IMR-90 (cell line): ENCODE measurements around the gene SYT2. TPM values are rescaled to one million over a fixed set of nuclear protein-coding genes. Genes with fewer than 3 reads are reported as not detected.

ENCODE experiments used
- ATAC-seq: fragments of 200-7000 bp; cut with Tn5 transposase; 2 replicates; pipeline ENCODE4 v1.9.1; 2020; ENCODE audit warnings: low read depth, mild to moderate bottlenecking, moderate library complexity
- BruUV-seq: library from RNA; stranded (reverse); fragments of 400-500 nt; replicated peaks from 2 replicates; lab custom pipeline; 2021; lab: Mats Ljungman, UMichigan
- CTCF ChIA-PET: fragments of 300-600 bp; formaldehyde crosslinking; extraction: SDS; loops from one replicate; lab custom pipeline; 2021; ENCODE audit warnings: antibody characterized with exemption; lab: Yijun Ruan, JAX
- POLR2A ChIA-PET: fragments of 300-600 bp; sonication (Branson Sonifier 250); formaldehyde crosslinking; loops from one replicate; lab custom pipeline; 2022; ENCODE audit warnings: antibody characterized with exemption; ENCODE audit not compliant: unreplicated experiment; lab: Charles Lee
- DNase-seq: peaks from one replicate; pipeline ENCODE4 v3.0.0; 2013
- H2AFZ ChIP-seq: replicated peaks from 2 replicates; pipeline ENCODE3; 2013; ENCODE audit warnings: low read length, mild to moderate bottlenecking; ENCODE audit not compliant: poor library complexity
- H2AK5ac ChIP-seq: 2 replicates; pipeline ENCODE4 v1.6.1; 2013; ENCODE audit warnings: low read depth, low read length, inconsistent platforms
- H2AK9ac ChIP-seq: replicated peaks from 2 replicates; pipeline ENCODE3; 2013; ENCODE audit warnings: mild to moderate bottlenecking, low read depth, low read length, moderate library complexity; ENCODE audit not compliant: poor library complexity
- H2BK120ac ChIP-seq: 2 replicates; pipeline ENCODE4 v1.6.1; 2013; ENCODE audit warnings: low read depth, low read length, inconsistent platforms
- H2BK15ac ChIP-seq: 3 replicates; pipeline ENCODE4 v1.6.1; 2013; ENCODE audit warnings: low read depth, low read length, inconsistent platforms
- H2BK20ac ChIP-seq: 2 replicates; pipeline ENCODE4 v1.6.1; 2013; ENCODE audit warnings: low read depth, mild to moderate bottlenecking, inconsistent platforms, low read length, moderate library complexity
- H2BK5ac ChIP-seq: 2 replicates; pipeline ENCODE4 v1.6.1; 2013; ENCODE audit warnings: mild to moderate bottlenecking, low read depth, low read length, inconsistent platforms; ENCODE audit not compliant: poor library complexity, severe bottlenecking
- H3K14ac ChIP-seq: replicated peaks from 2 replicates; pipeline ENCODE4 v1.6.1; 2013; ENCODE audit warnings: low read depth, low read length, inconsistent platforms
- H3K18ac ChIP-seq: 2 replicates; pipeline ENCODE4 v1.6.1; 2013; ENCODE audit warnings: low read depth, low read length, control low read depth
- H3K23ac ChIP-seq: 2 replicates; pipeline ENCODE4 v1.6.1; 2013; ENCODE audit warnings: low read depth, low read length, inconsistent platforms
- H3K27ac ChIP-seq: 2 replicates; pipeline ENCODE4 v1.5.1; 2013; ENCODE audit warnings: mild to moderate bottlenecking, control low read depth, low read length; ENCODE audit not compliant: insufficient read depth
- H3K27me3 ChIP-seq: 2 replicates; pipeline ENCODE4 v1.6.1; 2013; ENCODE audit warnings: low read length; ENCODE audit not compliant: control insufficient read depth, insufficient read depth
- H3K36me3 ChIP-seq: 2 replicates; pipeline ENCODE4 v1.6.1; 2013; ENCODE audit warnings: low read length, mixed read lengths; ENCODE audit not compliant: control insufficient read depth, insufficient read depth
- H3K4ac ChIP-seq: 2 replicates; pipeline ENCODE4 v1.6.1; 2013; ENCODE audit warnings: low read depth, low read length, inconsistent platforms
- H3K4me1 ChIP-seq: 2 replicates; pipeline ENCODE4 v1.6.1; 2013; ENCODE audit warnings: low read length, mixed read lengths; ENCODE audit not compliant: control insufficient read depth, insufficient read depth
- H3K4me2 ChIP-seq: 2 replicates; pipeline ENCODE4 v1.6.1; 2013; ENCODE audit warnings: low read depth, mild to moderate bottlenecking, control low read depth, low read length, moderate library complexity
- H3K4me3 ChIP-seq: 2 replicates; pipeline ENCODE4 v1.5.1; 2013; ENCODE audit warnings: low read depth, mild to moderate bottlenecking, control low read depth, low read length, moderate library complexity; ENCODE audit not compliant: insufficient read depth
- H3K56ac ChIP-seq: 2 replicates; pipeline ENCODE4 v1.6.1; 2013; ENCODE audit warnings: low read length, inconsistent platforms; ENCODE audit not compliant: insufficient read depth; ENCODE audit errors: extremely low read depth
- H3K79me1 ChIP-seq, 2 experiments: 2 replicates each; pipeline ENCODE4 v1.6.1; 2013; ENCODE audit warnings: low read length in 2 of 2, inconsistent platforms in 1 of 2, low read depth in 1 of 2
- H3K9ac ChIP-seq: 2 replicates; pipeline ENCODE4 v1.6.1; 2013; ENCODE audit warnings: low read depth, low read length, control low read depth
- H3K9me1 ChIP-seq: 2 replicates; pipeline ENCODE4 v1.6.1; 2013; ENCODE audit warnings: low read length, inconsistent platforms; ENCODE audit not compliant: insufficient read depth
- H3K9me3 ChIP-seq: 2 replicates; pipeline ENCODE4 v1.6.1; 2013; ENCODE audit warnings: low read length; ENCODE audit not compliant: control insufficient read depth, insufficient read depth
- H4K20me1 ChIP-seq: 2 replicates; pipeline ENCODE4 v1.6.1; 2013; ENCODE audit warnings: low read length, inconsistent platforms; ENCODE audit not compliant: insufficient read depth
- H4K5ac ChIP-seq: 2 replicates; pipeline ENCODE4 v1.6.1; 2013; ENCODE audit warnings: mild to moderate bottlenecking, low read depth, low read length, control low read depth
- H4K8ac ChIP-seq, 2 experiments: 2 replicates each; pipeline ENCODE4 v1.6.1; 2013; ENCODE audit warnings: low read depth in 2 of 2, low read length in 2 of 2, control low read depth in 1 of 2, inconsistent platforms in 1 of 2
- H4K91ac ChIP-seq: 2 replicates; pipeline ENCODE4 v1.6.1; 2013; ENCODE audit warnings: low read depth, low read length, inconsistent platforms; ENCODE audit not compliant: insufficient read depth
- MAFK ChIP-seq: IDR thresholded peaks from 2 replicates; pipeline ENCODE4 v1.6.1; 2012; ENCODE audit warnings: low read depth, low read length, improper control_type of control experiment
- POLR2A ChIP-seq: IDR thresholded peaks from 2 replicates; pipeline ENCODE4 v1.6.1; 2012; ENCODE audit warnings: mild to moderate bottlenecking, low read depth, low read length
- WGBS, 2 experiments: methylation state at CpG; one replicate each; pipeline versions ENCODE4 v1.1.5 to v1.1.7; 2013; ENCODE audit warnings: missing lambda C conversion rate in 2 of 2; ENCODE audit not compliant: insufficient read length in 1 of 2; ENCODE audit errors: extremely low coverage in 2 of 2; 5-methylcytosine and 5-hydroxymethylcytosine counted together
- dilution Hi-C: fragments of 300-500 bp; cut with HindIII; formaldehyde crosslinking; loops from one replicate; pipeline ENCODE4 v1.14.3; 2018; ENCODE audit warnings: low sequenced_read_pairs; ENCODE audit not compliant: unreplicated experiment
- in situ Hi-C: fragments of 300-500 bp; cut with MboI; formaldehyde crosslinking; loops from 3 replicates; pipeline ENCODE4 v1.14.3; 2019; ENCODE audit warnings: low sequenced_read_pairs, inconsistent platforms, mixed read lengths
- intact Hi-C: fragments of 100-400 bp; cut with micrococcal nuclease; formaldehyde crosslinking; loops from 2 replicates; pipeline ENCODE4 v1.10.0; 2022
- polyA plus RNA-seq, 3 experiments: library from polyadenylated mRNA; depleted of rRNA; stranded (reverse); fragments of >200 nt; gene quantifications; 2 replicates each; pipeline ENCODE4 v1.2.3, GENCODE V29; 2012; ENCODE audit warnings: low replicate concordance in 1 of 3
- total RNA-seq: library from RNA; depleted of rRNA; stranded (reverse); fragments of >200 nt; gene quantifications from 2 replicates; pipeline ENCODE4 v1.2.3, GENCODE V29; 2012

Gene SYT2
- total and polyA plus RNA-seq, 2 of the 4 experiments (the other 2 are of a cell fraction), result under 0.01 TPM

DNA sequence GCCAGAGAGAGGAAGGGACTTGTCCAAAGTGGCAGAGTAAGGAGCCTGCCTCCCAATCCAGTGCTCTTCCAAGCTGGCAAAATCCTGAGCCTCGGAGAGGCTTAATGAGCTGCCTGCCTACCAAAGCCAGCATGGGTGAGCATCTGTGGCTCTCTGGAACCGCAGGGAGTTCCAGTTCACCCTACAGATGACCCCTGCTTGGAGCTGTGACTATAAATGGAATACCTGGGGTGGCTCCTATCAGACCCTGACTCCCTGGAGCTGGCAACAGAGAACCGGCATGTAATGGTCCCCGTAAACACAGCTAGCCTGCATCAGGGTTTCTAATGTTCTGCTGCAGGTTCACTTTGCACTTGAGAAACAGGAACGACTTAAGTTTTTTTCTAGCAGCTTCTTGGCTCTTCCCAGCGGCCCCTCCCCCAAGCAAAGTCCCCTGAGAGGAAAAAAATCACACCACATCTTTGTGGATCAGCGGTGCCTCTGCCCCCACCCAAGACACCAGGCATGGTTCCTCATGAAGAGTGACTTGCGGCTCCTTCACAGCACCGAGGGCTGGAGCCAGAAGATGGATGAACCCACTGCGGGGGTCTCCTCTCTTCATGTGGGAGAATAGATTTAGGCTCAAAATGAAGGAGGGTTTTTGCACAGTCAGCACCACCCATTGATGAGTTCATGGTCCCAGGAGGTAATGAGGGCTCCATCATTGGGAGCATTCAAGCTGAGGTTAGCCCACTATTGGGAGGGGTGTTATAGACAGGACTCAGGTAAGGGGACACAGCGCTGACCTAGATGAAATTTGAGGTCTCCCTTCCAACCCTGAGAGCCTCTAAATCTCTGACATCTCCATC, 79.0 kb downstream of the SYT2 start:
- no peak overlapping the region for H2AK5ac ChIP-seq
- no peak overlapping the region for H2BK120ac ChIP-seq
- TF ChIP-seq POLR2A, result no peak
- TF ChIP-seq MAFK, result peak; percentile 67
- no peak overlapping the region for H4K5ac ChIP-seq
- in situ Hi-C loops, result no loop called here
- H3K4me1 ChIP-seq, result no peaks in the 10 kb centered on the region
- H3K4me2 ChIP-seq, result no peak overlapping the region
- H3K9me3 ChIP-seq, result no peaks in the 10 kb centered on the region
- POLR2A ChIA-PET, result no interaction called here
- no peak for DNase-seq
- no peak overlapping the region for H2BK5ac ChIP-seq
- H3K4ac ChIP-seq, result no peak overlapping the region
- H3K18ac ChIP-seq, result no peak overlapping the region
- H4K8ac ChIP-seq, result no peak overlapping the region
- no peaks in the 10 kb centered on the region; the same call in 1 of the 2 replicates for H4K20me1 ChIP-seq
- H2AK9ac ChIP-seq, result no peak overlapping the region
- BruUV-seq, result no TSS peak
- ATAC-seq, result no peak
- no peak overlapping the region for H3K9ac ChIP-seq
- no peak overlapping the region for H2BK20ac ChIP-seq
- no peak overlapping the region for H3K4me3 ChIP-seq
- H3K14ac ChIP-seq, result no peak overlapping the region
- no peak overlapping the region for H2BK15ac ChIP-seq
- H3K27ac ChIP-seq, result no peak overlapping the region
- no peak overlapping the region for H3K56ac ChIP-seq
- dilution Hi-C loops, result no loop called here
- H3K79me1 ChIP-seq, result no peaks in the 10 kb centered on the region
- H3K36me3 ChIP-seq, result no peaks in the 10 kb centered on the region
- H2AFZ ChIP-seq, result no peak overlapping the region
- intact Hi-C loops, result no loop called here
- CTCF ChIA-PET, result no interaction called here
- H4K91ac ChIP-seq, result no peak overlapping the region
- WGBS, 2 experiments, result no CpG with 5 or more reads among the region's 11 CpGs
- no peak overlapping the region for H3K23ac ChIP-seq
- no peaks in the 10 kb centered on the region for H3K9me1 ChIP-seq
- H3K27me3 ChIP-seq, result peaks cover 23% of the 10 kb centered on the region
